Right renal pelvis (tissue), 4 donors: ENCODE data around the gene NUDT16L1. TPM values are rescaled to one million over a fixed set of nuclear protein-coding genes. Genes with fewer than 3 reads are reported as not detected.
A peak's percentile ranks its signal among the peaks of the same experiment; 100 is the strongest.

Experiments
- DNase-seq, 4 donors: peaks; one replicate each; pipeline ENCODE4 v3.0.0-alpha.2; 2013; ENCODE audit warnings: low read depth in 4 of 4, low spot score in 3 of 4, missing footprints in 1 of 4
- polyA plus RNA-seq, 4 donors: library from polyadenylated mRNA; unstranded; fragments of 120-200 nt; gene quantifications; one replicate each; pipeline ENCODE4 v1.2.1, GENCODE V29; 2013; ENCODE audit not compliant: insufficient read length in 4 of 4

NUDT16L1 gene
- polyA plus RNA-seq, 4 donors, result 39.7 to 55.9 (median 43.3) TPM

GRCh38 chr16:4681471-4682083, 11.8 kb upstream of the NUDT16L1 start:
- DNase-seq, result no peak

GRCh38 chr16:4682084-4682591, 11.2 kb upstream of the NUDT16L1 start:
- no peak for DNase-seq

- peak in 1 of 4 donors; percentile 65 for DNase-seq
These were observed 10.6 kb upstream of the NUDT16L1 start for GRCh38 chr16:4682616-4683254.

DNA sequence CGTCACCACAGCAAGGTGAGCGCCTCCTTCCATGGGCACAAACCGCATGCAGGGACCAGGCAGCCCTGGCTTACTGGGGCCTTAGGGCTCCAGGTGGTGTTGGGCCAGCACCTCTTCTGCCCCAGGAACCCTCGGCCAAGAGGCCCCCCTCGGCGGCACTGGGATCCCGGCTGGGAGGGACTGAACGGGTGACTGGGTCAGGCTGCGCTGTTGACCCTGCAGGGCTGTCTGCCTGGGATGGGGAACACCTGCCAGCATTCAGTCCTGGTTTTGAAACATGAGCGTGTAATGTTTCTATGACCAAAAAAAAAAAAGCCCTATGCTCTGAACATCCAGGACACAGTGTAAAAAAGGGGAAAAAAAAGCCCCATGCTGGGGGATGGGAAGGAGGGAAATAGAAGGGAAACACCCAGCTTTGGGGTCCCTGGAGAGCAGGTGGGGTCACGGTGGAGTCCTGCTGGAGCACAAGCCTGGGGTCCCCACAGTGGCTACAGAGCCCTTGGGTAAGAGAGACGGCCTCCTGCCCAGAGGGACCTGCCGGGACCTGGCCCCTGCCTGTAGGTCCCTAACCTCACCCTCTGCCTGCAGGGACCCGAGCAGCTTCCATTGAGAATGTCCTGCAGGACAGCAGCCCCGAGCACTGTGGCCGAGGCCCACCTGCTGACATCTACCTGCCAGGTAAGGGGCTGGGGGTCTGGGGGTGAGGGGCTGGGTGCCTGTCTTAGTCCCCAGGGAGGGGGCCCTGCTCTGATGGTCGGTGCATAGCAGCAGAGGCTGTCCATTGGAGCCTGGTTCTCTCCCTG, 9.9 kb upstream of the NUDT16L1 start:
- no peak for DNase-seq

DNA sequence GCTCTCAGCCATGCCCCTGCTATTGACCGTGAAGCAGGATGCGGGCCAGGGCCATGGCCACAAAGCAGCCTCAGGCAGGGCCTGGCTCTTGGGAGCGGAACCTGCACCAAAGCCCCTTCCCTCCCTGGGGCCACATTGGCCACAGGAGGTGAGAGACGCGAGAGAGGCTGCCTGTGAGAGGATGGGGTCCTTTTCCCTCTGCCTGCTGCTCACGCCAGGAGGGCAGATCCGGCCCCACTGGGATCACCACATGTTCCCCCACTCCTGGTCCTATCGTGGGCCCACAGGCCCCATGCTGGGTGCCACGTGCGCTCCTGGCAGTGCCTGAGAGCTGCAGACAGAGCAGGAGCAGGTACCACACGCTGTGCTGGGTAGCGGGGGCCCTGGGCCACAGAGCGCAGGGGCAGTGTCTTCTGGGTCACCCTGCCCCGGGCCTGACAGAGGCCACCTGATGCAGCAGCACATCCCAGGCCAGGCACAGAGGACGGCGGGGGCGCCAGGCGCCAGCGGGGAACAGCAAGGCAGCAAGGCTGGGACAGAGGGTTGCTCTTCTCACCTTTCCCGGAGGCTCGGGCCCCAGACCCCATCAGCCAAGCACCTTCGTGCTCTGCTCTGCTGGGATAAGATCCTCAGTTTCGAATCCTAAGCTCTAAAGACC, 9.2 kb upstream of the NUDT16L1 start:
- DNase-seq, result no peak

- DNase-seq, result no peak
These were observed 8.6 kb upstream of the NUDT16L1 start for GRCh38 chr16:4684763-4685162.

- no peak for DNase-seq
These were observed 8.1 kb upstream of the NUDT16L1 start for GRCh38 chr16:4685292-4685691.

GRCh38 chr16:4685776-4686496, 7.4 kb upstream of the NUDT16L1 start:
- no peak for DNase-seq

DNA sequence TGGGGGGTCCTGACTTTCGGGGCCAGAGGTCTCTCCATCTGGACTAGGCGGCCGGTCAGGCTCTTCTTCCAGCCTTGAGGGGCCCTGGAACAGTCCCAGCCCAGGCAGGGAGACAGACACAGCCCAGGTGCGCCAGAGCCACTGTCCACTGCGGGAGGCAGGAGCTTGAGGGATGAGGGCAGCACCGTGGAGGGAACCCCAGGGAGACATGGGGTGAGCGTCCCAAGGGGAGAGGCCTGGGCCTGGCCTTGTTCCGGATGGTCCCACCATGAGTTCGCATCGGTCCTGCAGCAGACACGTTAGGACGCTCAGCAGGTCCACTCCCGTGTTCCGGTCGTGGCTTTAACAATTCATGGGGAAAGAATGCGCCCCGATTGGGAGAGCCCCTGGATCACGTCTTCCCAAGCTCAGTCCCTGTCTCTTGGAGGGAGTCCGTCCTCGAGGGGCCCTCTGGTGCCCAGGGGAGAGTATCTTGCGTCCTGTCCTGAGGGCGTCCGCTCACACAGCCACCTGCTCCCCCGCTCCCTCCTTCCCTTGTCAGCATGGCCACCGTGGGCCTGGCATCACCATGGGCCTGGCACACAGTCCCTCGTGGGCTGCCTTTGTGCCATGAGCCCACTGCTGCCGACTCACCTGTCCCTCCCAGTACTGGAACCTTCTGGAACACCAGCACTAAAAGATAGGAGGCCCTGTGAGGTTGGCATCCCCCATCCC, 6.7 kb upstream of the NUDT16L1 start:
- no peak for DNase-seq

GRCh38 chr16:4687416-4687815, 5.9 kb upstream of the NUDT16L1 start:
- DNase-seq, result no peak

GRCh38 chr16:4687946-4688673, 5.3 kb upstream of the NUDT16L1 start:
- DNase-seq, result no peak

- DNase-seq, result no peak
These were observed 4.7 kb upstream of the NUDT16L1 start for GRCh38 chr16:4688674-4689045.

GRCh38 chr16:4689091-4689671, 4.2 kb upstream of the NUDT16L1 start:
- no peak for DNase-seq

DNA sequence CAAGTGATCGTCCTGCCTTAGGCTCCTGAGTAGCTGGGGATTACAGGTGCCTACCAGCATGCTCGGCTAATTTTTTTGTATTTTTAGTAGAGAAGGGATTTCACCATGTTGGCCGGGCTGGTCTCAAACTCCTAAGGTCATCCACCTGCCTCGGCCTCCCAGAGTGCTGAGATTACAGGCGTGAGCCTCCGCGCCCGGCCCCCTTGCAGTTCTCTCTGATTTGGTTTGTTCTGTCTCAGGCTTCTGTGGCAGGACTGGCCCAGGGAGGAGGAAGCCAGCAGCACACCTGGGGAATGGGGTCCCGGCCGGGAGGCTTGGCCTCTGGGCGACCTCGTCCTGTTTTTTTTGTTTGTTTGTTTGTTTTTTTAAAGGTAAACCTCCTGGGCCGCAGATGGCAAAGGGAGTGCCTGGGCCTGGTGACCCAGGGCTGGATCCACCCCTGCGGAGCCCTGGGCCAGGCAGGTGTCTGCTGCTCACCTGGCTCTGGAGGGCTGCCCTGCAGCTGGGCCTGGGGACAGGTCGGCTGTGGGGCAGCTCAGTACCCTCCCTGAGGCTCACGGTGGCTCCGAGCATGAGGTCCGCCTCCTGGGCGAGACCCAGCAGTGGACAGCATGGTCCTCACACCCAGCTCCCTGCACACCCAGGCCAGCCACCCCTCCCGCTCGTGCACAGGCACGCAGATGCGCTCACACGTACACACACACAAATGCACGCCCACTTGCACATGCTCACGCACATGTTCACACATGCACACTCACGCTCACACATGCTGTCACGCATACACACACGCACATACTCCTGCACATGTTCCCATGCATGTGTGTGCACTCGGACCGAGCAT, 3.3 kb upstream of the NUDT16L1 start:
- no peak for DNase-seq

DNA sequence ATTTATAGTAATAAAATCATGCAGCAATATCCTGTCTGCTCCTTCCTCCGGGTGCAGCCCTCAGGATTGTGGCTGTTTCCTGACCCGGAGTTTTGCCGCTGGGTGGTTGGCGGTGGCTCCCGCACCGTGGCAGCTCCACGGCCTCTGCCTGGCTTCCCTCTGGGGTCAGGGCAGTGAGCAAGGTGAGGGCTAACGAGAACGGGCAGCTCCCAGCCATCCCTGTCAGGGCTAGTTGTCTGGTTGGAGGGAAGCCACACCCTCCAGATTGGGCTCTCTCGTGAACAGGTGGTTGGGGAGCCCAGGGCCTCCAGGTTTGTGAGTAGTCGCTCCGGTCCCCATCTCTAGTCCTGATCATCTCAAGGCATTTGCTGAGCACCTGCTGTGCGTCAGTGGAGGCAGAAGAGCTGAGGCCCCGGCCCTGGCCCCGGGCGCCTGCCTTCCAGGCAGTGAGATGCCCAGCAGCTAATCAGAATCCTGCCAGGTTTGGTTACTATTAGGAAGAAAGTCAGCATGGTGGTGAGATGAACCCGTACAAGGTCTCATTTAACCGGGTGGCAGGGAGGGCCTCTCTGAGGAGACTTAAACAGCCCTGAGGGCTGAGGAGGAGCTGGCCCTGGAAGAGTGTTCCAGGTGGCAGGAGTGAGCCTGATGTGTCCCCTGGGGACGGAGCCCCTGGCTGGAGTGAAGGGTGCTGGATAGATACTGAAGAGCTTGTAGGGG, 2.3 kb upstream of the NUDT16L1 start:
- DNase-seq, result no peak

GRCh38 chr16:4691666-4692412, 1.5 kb upstream of the NUDT16L1 start:
- no peak for DNase-seq
